ENCODE data around the gene ZNF20. TPM values are rescaled to one million over a fixed set of nuclear protein-coding genes. Genes with fewer than 3 reads are reported as not detected.

ZNF20 gene
- polyA plus RNA-seq, 1 donor (not counting 4 experiments of a cell fraction or from before 2014, with no cell fraction given) = 2.4 TPM

GRCh38 chr19:12126707-12127106 is 13.4 kb downstream of the ZNF20 start:
- no peak overlapping the region for H2AFZ ChIP-seq (ENCODE audit: control insufficient read depth, low read length)
- no peak overlapping the region for H3K9ac ChIP-seq (ENCODE audit: control insufficient read depth, extremely low read depth, insufficient read depth, low read length)
- no peaks in the 10 kb centered on the region for H3K9me1 ChIP-seq (ENCODE audit: control insufficient read depth, extremely low read depth, insufficient read depth, low read length)
- TF ChIP-seq EZH2 (IDR thresholded peaks at IDR 0.05; ENCODE audit: low read length) = no peak
- peak; percentile 30 to 55 (median 46) for TF ChIP-seq CTCF (optimal IDR thresholded peaks at IDR 0.05 in 1 of 3, IDR thresholded peaks at IDR 0.05 in 1 of 3, conservative IDR thresholded peaks at IDR 0.05 in 1 of 3; ENCODE audit: extremely low read depth in 1 of 3, insufficient read depth in 2 of 3, low read length in 3 of 3)
- H3K79me2 ChIP-seq (ENCODE audit: control insufficient read depth, insufficient read depth, low read length) = no peaks in the 10 kb centered on the region
- no peak overlapping the region for H3K27ac ChIP-seq (ENCODE audit: control insufficient read depth, insufficient read depth, low read length)
- dilution Hi-C loops (cut with MboI; ENCODE audit: extremely low pct_ligation_motif_present, low sequenced_read_pairs) = no loop called here
- no peaks in the 10 kb centered on the region for H4K20me1 ChIP-seq (ENCODE audit: control insufficient read depth, extremely low read depth, insufficient read depth, low read length)
- no peak for DNase-seq (ENCODE audit: low read depth, low spot score)
- no peaks in the 10 kb centered on the region for H3K36me3 ChIP-seq (ENCODE audit: control insufficient read depth in 2 of 2, extremely low read depth in 1 of 2, insufficient read depth in 2 of 2, low read length in 2 of 2)
- no peak for FAIRE-seq
- no peak overlapping the region for H3K4me2 ChIP-seq (ENCODE audit: control insufficient read depth, extremely low read depth, insufficient read depth, low read depth, low read length)
- H3K4me1 ChIP-seq (ENCODE audit: control insufficient read depth, extremely low read depth, insufficient read depth, low read length) = no peaks in the 10 kb centered on the region
- H3K4me3 ChIP-seq (ENCODE audit: control insufficient read depth in 2 of 3, extremely low read depth in 1 of 3, insufficient read depth in 2 of 3, low read depth in 1 of 3, low read length in 3 of 3) = no peak overlapping the region
- peaks cover 5% of the 10 kb centered on the region for H3K9me3 ChIP-seq (ENCODE audit: control insufficient read depth, low read depth, low read length)
- H3K27me3 ChIP-seq (ENCODE audit: control insufficient read depth, extremely low read depth, insufficient read depth, low read length) = no peaks in the 10 kb centered on the region

- H3K4me1 ChIP-seq (ENCODE audit: control insufficient read depth, extremely low read depth, insufficient read depth, low read length) = no peaks in the 10 kb centered on the region
- no peaks in the 10 kb centered on the region for H3K27me3 ChIP-seq (ENCODE audit: control insufficient read depth, extremely low read depth, insufficient read depth, low read length)
- dilution Hi-C loops (cut with MboI; ENCODE audit: extremely low pct_ligation_motif_present, low sequenced_read_pairs) = no loop called here
- H3K27ac ChIP-seq (ENCODE audit: control insufficient read depth, insufficient read depth, low read length) = no peak overlapping the region
- no peaks in the 10 kb centered on the region for H3K9me3 ChIP-seq (ENCODE audit: control insufficient read depth, low read depth, low read length)
- H3K9me1 ChIP-seq (ENCODE audit: control insufficient read depth, extremely low read depth, insufficient read depth, low read length) = no peaks in the 10 kb centered on the region
- TF ChIP-seq EZH2 (IDR thresholded peaks at IDR 0.05; ENCODE audit: low read length) (no peak), CTCF (optimal IDR thresholded peaks at IDR 0.05 in 1 of 3, IDR thresholded peaks at IDR 0.05 in 1 of 3, conservative IDR thresholded peaks at IDR 0.05 in 1 of 3; ENCODE audit: extremely low read depth in 1 of 3, insufficient read depth in 2 of 3, low read length in 3 of 3) (no peak)
- H3K36me3 ChIP-seq (ENCODE audit: control insufficient read depth in 2 of 2, extremely low read depth in 1 of 2, insufficient read depth in 2 of 2, low read length in 2 of 2) = no peaks in the 10 kb centered on the region
- no peaks in the 10 kb centered on the region for H3K79me2 ChIP-seq (ENCODE audit: control insufficient read depth, insufficient read depth, low read length)
- H3K4me2 ChIP-seq (ENCODE audit: control insufficient read depth, extremely low read depth, insufficient read depth, low read depth, low read length) = no peak overlapping the region
- no peak overlapping the region for H3K4me3 ChIP-seq (ENCODE audit: control insufficient read depth in 2 of 3, extremely low read depth in 1 of 3, insufficient read depth in 2 of 3, low read depth in 1 of 3, low read length in 3 of 3)
- no peak overlapping the region for H2AFZ ChIP-seq (ENCODE audit: control insufficient read depth, low read length)
- H3K9ac ChIP-seq (ENCODE audit: control insufficient read depth, extremely low read depth, insufficient read depth, low read length) = no peak overlapping the region
- FAIRE-seq = no peak
- no peaks in the 10 kb centered on the region for H4K20me1 ChIP-seq (ENCODE audit: control insufficient read depth, extremely low read depth, insufficient read depth, low read length)
- no peak for DNase-seq (ENCODE audit: low read depth, low spot score)
Measured at GRCh38 chr19:12117201-12117970, 22.8 kb downstream of the ZNF20 start.

All from keratinocyte (primary cell).